ENCODE results near the gene KIAA0825. TPM values are rescaled to one million over a fixed set of nuclear protein-coding genes. Genes with fewer than 3 reads are reported as not detected.

KIAA0825 gene
- polyA plus RNA-seq, 1 donor from 2014 or later: 5.1 TPM

- Histone ChIP-seq H4K20me1 (ENCODE audit: insufficient read depth) (no peaks in the 10 kb centered on the region), H3F3A (ENCODE audit: insufficient read depth, low read length, poor library complexity, severe bottlenecking) (no peaks in the 10 kb centered on the region), H3K27me3 (ENCODE audit: insufficient read depth, low read depth, low read length) (no peaks in the 10 kb centered on the region), H3K36me3 (ENCODE audit: insufficient read depth, low read length) (no peaks in the 10 kb centered on the region), H3K79me2 (replicated peaks; ENCODE audit: insufficient read depth, low read length) (no peaks in the 10 kb centered on the region), H3K9ac (ENCODE audit: low read length) (no peak overlapping the region), H3K4me2 (ENCODE audit: low read length) (no peak overlapping the region), H3K27ac (ENCODE audit: low read length) (no peak overlapping the region), H3K9me2 (ENCODE audit: insufficient read depth, low read length) (no peaks in the 10 kb centered on the region), H2AFZ (ENCODE audit: low read depth, low read length) (no peak overlapping the region), H3K4me3 (ENCODE audit: low read length) (no peak overlapping the region), H3K9me3 (ENCODE audit: low read length) (no peaks in the 10 kb centered on the region)
- no peak for TF ChIP-seq EP300 (conservative IDR thresholded peaks at IDR 0.05; ENCODE audit: poor library complexity, severe bottlenecking)
- no peak for TF ChIP-seq MXI1 (conservative IDR thresholded peaks at IDR 0.05; ENCODE audit: poor library complexity, severe bottlenecking)
- TF ChIP-seq SMC3 (conservative IDR thresholded peaks at IDR 0.05; ENCODE audit: poor library complexity): no peak
- TF ChIP-seq, protein P1, sequence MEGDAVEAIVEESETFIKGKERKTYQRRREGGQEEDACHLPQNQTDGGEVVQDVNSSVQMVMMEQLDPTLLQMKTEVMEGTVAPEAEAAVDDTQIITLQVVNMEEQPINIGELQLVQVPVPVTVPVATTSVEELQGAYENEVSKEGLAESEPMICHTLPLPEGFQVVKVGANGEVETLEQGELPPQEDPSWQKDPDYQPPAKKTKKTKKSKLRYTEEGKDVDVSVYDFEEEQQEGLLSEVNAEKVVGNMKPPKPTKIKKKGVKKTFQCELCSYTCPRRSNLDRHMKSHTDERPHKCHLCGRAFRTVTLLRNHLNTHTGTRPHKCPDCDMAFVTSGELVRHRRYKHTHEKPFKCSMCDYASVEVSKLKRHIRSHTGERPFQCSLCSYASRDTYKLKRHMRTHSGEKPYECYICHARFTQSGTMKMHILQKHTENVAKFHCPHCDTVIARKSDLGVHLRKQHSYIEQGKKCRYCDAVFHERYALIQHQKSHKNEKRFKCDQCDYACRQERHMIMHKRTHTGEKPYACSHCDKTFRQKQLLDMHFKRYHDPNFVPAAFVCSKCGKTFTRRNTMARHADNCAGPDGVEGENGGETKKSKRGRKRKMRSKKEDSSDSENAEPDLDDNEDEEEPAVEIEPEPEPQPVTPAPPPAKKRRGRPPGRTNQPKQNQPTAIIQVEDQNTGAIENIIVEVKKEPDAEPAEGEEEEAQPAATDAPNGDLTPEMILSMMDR (IDR thresholded peaks at IDR 0.05; ENCODE audit: poor library complexity, severe bottlenecking): no peak
- TF ChIP-seq EZH2 (IDR thresholded peaks at IDR 0.05; ENCODE audit: borderline replicate concordance, insufficient read depth, low read length, poor library complexity, severe bottlenecking): no peak
- no peak for TF ChIP-seq RAD21 (conservative IDR thresholded peaks at IDR 0.05)
- TF ChIP-seq TAF1 (IDR thresholded peaks at IDR 0.05; ENCODE audit: low read depth): no peak
- no peak for TF ChIP-seq REST (IDR thresholded peaks at IDR 0.05; ENCODE audit: borderline replicate concordance)
- TF ChIP-seq POLR2AphosphoS5 (IDR thresholded peaks at IDR 0.05): no peak
Observed at GRCh38 chr5:94516148-94516547, 102.3 kb downstream of the KIAA0825 start.

- TF ChIP-seq EZH2 (IDR thresholded peaks at IDR 0.05; ENCODE audit: borderline replicate concordance, insufficient read depth, low read length, poor library complexity, severe bottlenecking): no peak
- TF ChIP-seq POLR2AphosphoS5 (IDR thresholded peaks at IDR 0.05): no peak
- TF ChIP-seq SMC3 (conservative IDR thresholded peaks at IDR 0.05; ENCODE audit: poor library complexity): no peak
- no peak for TF ChIP-seq EP300 (conservative IDR thresholded peaks at IDR 0.05; ENCODE audit: poor library complexity, severe bottlenecking)
- no peak for TF ChIP-seq RAD21 (conservative IDR thresholded peaks at IDR 0.05)
- no peak for TF ChIP-seq TAF1 (IDR thresholded peaks at IDR 0.05; ENCODE audit: low read depth)
- TF ChIP-seq REST (IDR thresholded peaks at IDR 0.05; ENCODE audit: borderline replicate concordance): no peak
- TF ChIP-seq, protein P1 (IDR thresholded peaks at IDR 0.05; ENCODE audit: poor library complexity, severe bottlenecking): no peak
- no peak for TF ChIP-seq MXI1 (conservative IDR thresholded peaks at IDR 0.05; ENCODE audit: poor library complexity, severe bottlenecking)
- no peaks in the 10 kb centered on the region for H3K9me2 ChIP-seq (ENCODE audit: insufficient read depth, low read length)
- H3K36me3 ChIP-seq (ENCODE audit: insufficient read depth, low read length): no peaks in the 10 kb centered on the region
- H3K9me3 ChIP-seq (ENCODE audit: low read length): no peaks in the 10 kb centered on the region
- H3K27ac ChIP-seq (ENCODE audit: low read length): no peak overlapping the region
- no peak overlapping the region for H3K9ac ChIP-seq (ENCODE audit: low read length)
- no peaks in the 10 kb centered on the region for H3K27me3 ChIP-seq (ENCODE audit: insufficient read depth, low read depth, low read length)
- no peak overlapping the region for H2AFZ ChIP-seq (ENCODE audit: low read depth, low read length)
- H3K79me2 ChIP-seq (replicated peaks; ENCODE audit: insufficient read depth, low read length): no peaks in the 10 kb centered on the region
- no peaks in the 10 kb centered on the region for H3F3A ChIP-seq (ENCODE audit: insufficient read depth, low read length, poor library complexity, severe bottlenecking)
- H3K4me3 ChIP-seq (ENCODE audit: low read length): no peak overlapping the region
- no peaks in the 10 kb centered on the region for H4K20me1 ChIP-seq (ENCODE audit: insufficient read depth)
- no peak overlapping the region for H3K4me2 ChIP-seq (ENCODE audit: low read length)
Observed at GRCh38 chr5:94508461-94509148, 109.8 kb downstream of the KIAA0825 start.
